Measurements from ENCODE around the gene MRM1.

The MRM1 gene

DNA sequence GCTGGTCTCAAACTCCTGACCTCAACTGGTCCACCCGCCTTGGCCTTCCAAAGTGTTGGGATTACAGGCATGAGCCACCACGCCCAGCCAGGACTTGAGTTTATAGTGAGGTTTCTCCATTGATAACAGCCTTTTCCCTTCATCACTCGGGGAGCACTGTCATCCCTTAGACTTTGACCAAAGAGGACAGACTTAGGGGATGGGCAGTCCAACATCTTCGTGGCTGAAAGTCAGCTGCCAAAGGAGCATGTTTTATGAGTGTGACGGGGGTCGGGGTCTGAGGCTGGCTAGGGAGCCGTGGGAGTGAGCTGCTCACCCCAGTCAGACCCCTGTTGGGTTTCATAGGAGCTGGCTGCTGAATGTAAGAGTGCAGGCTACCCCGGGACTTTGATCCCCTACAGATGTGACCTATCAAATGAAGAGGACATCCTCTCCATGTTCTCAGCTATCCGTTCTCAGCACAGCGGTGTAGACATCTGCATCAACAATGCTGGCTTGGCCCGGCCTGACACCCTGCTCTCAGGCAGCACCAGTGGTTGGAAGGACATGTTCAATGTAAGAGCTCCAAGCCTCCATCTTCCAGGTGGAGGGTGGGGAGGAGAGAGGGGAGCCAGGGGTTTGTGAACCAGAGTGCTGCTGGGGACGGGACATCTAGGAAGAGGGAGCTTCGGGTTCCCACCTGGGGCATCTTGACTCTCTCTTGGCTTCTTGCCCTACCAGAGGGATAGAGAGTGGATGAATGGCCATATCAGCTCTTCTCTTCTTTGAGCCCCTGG is 6.6 kb upstream of the MRM1 start:
- no peak for DNase-seq (ENCODE audit: low read depth, low spot score)
- Histone ChIP-seq H3K27me3 (ENCODE audit: insufficient read depth, insufficient read length) (no peaks in the 10 kb centered on the region), H3K36me3 (ENCODE audit: insufficient read depth, insufficient read length, low read length) (peaks cover 44% of the 10 kb centered on the region), H3K9me3 (ENCODE audit: insufficient read depth, low read length) (no peaks in the 10 kb centered on the region), H3K4me1 (ENCODE audit: insufficient read depth, insufficient read length) (peaks cover 8% of the 10 kb centered on the region), H3K9ac (ENCODE audit: insufficient read length, low read depth) (no peak overlapping the region), H3K4me3 (ENCODE audit: insufficient read length, low read depth) (no peak overlapping the region)
- TF ChIP-seq SUZ12 (IDR thresholded peaks at IDR 0.05; ENCODE audit: extremely low read depth, insufficient read depth, insufficient read length) (no peak), ZNF274 (IDR thresholded peaks at IDR 0.05; ENCODE audit: low read depth, low read length) (no peak), YY1 (IDR thresholded peaks at IDR 0.05; ENCODE audit: insufficient read depth, insufficient read length) (no peak)

DNA sequence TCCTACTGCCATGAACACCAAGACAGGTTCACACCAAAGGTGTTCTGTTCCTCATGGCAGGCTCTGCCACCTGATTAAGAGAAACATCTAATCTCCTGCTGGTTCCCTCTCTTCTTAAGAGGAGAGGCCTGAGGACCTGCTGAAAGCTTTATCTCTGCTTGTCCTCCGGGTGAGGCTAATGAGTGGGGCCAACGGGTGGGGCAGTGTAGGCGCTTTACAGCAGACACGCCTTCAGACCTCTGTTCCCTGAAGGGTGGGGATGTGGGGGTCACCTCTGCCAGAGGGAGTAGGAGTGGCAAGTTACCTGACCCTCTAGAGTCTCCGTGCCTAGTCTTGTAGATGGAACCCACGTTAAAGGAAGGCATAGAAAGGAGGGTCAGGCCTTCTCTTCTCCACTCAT is 4.2 kb upstream of the MRM1 start:
- H3K36me3 ChIP-seq (ENCODE audit: insufficient read depth, insufficient read length, low read length) = peaks cover 45% of the 10 kb centered on the region
- no peak overlapping the region for H3K4me3 ChIP-seq (ENCODE audit: insufficient read length, low read depth)
- no peaks in the 10 kb centered on the region for H3K9me3 ChIP-seq (ENCODE audit: insufficient read depth, low read length)
- no peaks in the 10 kb centered on the region for H3K27me3 ChIP-seq (ENCODE audit: insufficient read depth, insufficient read length)
- no peak overlapping the region for H3K9ac ChIP-seq (ENCODE audit: insufficient read length, low read depth)
- no peak for TF ChIP-seq SUZ12 (IDR thresholded peaks at IDR 0.05; ENCODE audit: extremely low read depth, insufficient read depth, insufficient read length)
- no peak for DNase-seq (ENCODE audit: low read depth, low spot score)
- peaks cover 13% of the 10 kb centered on the region for H3K4me1 ChIP-seq (ENCODE audit: insufficient read depth, insufficient read length)

DNA sequence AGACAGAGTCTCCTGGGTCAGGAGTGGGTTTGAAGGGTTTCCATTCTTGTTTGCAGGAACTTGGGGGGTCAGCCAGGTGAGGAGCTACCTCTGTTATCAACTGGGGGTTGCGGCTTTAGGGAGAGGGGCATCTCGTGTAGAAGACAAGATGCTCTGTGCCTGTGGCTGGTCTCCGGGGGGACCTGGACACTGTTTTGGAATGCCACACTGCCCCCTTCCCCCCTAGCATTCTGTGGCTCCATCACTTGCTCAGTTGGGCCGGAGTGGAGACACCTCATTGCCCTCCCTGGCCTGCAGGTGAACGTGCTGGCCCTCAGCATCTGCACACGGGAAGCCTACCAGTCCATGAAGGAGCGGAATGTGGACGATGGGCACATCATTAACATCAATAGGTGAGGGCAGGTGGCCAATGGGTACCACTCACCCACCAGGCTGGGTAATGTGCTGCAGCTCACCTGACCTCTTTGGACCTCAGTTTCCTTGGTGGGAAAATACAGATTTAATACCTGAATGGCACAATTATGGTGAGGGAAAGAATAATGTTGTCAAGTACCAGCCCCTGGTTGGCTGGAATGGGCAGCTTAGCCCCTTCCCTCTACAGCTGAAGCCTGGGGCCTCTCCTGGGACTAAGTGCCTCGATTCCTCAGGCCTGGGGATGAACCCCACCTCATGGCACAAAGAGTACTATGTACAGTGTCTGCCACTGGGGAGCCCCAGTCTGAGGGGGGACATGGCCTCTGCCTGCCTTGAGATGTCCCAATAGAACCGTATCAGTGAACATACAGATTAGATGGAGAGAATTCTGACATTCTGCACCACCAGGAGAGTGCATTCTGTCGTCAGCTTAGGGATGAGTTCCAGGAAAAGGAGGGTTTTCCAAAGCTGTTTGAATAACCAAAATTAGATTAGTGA is 3.3 kb upstream of the MRM1 start:
- Histone ChIP-seq H3K4me3 (ENCODE audit: insufficient read length, low read depth) (no peak overlapping the region), H3K36me3 (ENCODE audit: insufficient read depth, insufficient read length, low read length) (peaks cover 45% of the 10 kb centered on the region)

DNA sequence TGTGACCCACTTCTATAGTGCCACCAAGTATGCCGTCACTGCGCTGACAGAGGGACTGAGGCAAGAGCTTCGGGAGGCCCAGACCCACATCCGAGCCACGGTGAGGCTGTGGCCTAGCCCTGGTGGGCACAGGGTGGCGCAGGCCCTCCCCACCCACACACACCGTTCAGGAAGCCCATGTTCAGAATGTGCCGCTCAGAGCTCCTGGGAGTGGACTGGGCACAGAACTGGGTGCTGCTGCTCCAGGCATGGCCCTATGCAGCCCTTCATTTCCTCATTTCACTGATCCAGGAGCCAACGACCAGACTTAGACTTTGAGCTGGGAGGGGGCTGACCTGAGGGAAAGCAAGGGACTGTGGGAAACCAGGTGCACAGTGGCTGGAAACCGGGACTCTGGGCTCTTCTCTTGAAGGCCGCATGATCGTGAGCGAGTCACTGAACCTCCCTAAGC is 2.4 kb upstream of the MRM1 start:
- H3K27me3 ChIP-seq (ENCODE audit: insufficient read depth, insufficient read length) = no peaks in the 10 kb centered on the region
- no peak for TF ChIP-seq ZNF274 (IDR thresholded peaks at IDR 0.05; ENCODE audit: low read depth, low read length)
- TF ChIP-seq SUZ12 (IDR thresholded peaks at IDR 0.05; ENCODE audit: extremely low read depth, insufficient read depth, insufficient read length) = no peak
- no peak for TF ChIP-seq YY1 (IDR thresholded peaks at IDR 0.05; ENCODE audit: insufficient read depth, insufficient read length)
- H3K36me3 ChIP-seq (ENCODE audit: insufficient read depth, insufficient read length, low read length) = peaks cover 49% of the 10 kb centered on the region
- H3K4me1 ChIP-seq (ENCODE audit: insufficient read depth, insufficient read length) = peaks cover 7% of the 10 kb centered on the region
- H3K9me3 ChIP-seq (ENCODE audit: insufficient read depth, low read length) = no peaks in the 10 kb centered on the region
- no peak overlapping the region for H3K9ac ChIP-seq (ENCODE audit: insufficient read length, low read depth)
- DNase-seq (ENCODE audit: low read depth, low spot score) = no peak
- H3K4me3 ChIP-seq (ENCODE audit: insufficient read length, low read depth) = no peak overlapping the region

More for the DNA sequence above, 3.3 kb upstream of the MRM1 start:
- Histone ChIP-seq H3K4me1 (ENCODE audit: insufficient read depth, insufficient read length) (peaks cover 10% of the 10 kb centered on the region), H3K9me3 (ENCODE audit: insufficient read depth, low read length) (no peaks in the 10 kb centered on the region), H3K9ac (ENCODE audit: insufficient read length, low read depth) (no peak overlapping the region), H3K27me3 (ENCODE audit: insufficient read depth, insufficient read length) (no peaks in the 10 kb centered on the region)
- DNase-seq (ENCODE audit: low read depth, low spot score) = no peak
- TF ChIP-seq SUZ12 (IDR thresholded peaks at IDR 0.05; ENCODE audit: extremely low read depth, insufficient read depth, insufficient read length) (no peak), YY1 (IDR thresholded peaks at IDR 0.05; ENCODE audit: insufficient read depth, insufficient read length) (no peak), ZNF274 (IDR thresholded peaks at IDR 0.05; ENCODE audit: low read depth, low read length) (no peak)

DNA sequence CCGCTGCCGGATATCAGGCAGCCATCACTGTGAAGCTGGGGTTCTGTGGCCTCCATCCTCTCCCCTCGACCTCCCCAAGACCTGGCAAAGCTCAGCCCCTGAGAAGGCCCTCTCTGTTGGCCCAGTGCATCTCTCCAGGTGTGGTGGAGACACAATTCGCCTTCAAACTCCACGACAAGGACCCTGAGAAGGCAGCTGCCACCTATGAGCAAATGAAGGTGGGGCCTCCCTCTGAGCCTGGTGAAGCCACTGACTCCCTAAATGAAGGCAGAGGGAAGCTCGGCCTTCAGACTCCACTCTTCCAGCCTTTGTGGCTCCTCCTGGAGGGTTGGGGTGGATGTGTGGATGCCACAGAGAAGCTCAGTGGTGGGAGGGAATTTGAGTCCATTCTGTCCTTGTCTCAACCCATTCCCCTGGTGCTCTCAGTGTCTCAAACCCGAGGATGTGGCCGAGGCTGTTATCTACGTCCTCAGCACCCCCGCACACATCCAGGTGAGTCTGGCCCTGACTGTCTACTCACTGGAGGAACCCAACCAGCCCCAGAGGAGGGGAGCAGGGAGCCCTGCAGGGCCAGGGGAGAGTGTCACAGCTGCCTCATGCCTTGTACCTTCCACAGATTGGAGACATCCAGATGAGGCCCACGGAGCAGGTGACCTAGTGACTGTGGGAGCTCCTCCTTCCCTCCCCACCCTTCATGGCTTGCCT is 1.7 kb upstream of the MRM1 start:
- Histone ChIP-seq H3K9ac (ENCODE audit: insufficient read length, low read depth) (no peak overlapping the region), H3K27me3 (ENCODE audit: insufficient read depth, insufficient read length) (no peaks in the 10 kb centered on the region), H3K9me3 (ENCODE audit: insufficient read depth, low read length) (no peaks in the 10 kb centered on the region), H3K36me3 (ENCODE audit: insufficient read depth, insufficient read length, low read length) (peaks cover 50% of the 10 kb centered on the region), H3K4me1 (ENCODE audit: insufficient read depth, insufficient read length) (peaks cover 8% of the 10 kb centered on the region), H3K4me3 (ENCODE audit: insufficient read length, low read depth) (no peak overlapping the region)
- DNase-seq (ENCODE audit: low read depth, low spot score) = no peak
- no peak for TF ChIP-seq YY1 (IDR thresholded peaks at IDR 0.05; ENCODE audit: insufficient read depth, insufficient read length)
- TF ChIP-seq SUZ12 (IDR thresholded peaks at IDR 0.05; ENCODE audit: extremely low read depth, insufficient read depth, insufficient read length) = no peak
- no peak for TF ChIP-seq ZNF274 (IDR thresholded peaks at IDR 0.05; ENCODE audit: low read depth, low read length)

DNA sequence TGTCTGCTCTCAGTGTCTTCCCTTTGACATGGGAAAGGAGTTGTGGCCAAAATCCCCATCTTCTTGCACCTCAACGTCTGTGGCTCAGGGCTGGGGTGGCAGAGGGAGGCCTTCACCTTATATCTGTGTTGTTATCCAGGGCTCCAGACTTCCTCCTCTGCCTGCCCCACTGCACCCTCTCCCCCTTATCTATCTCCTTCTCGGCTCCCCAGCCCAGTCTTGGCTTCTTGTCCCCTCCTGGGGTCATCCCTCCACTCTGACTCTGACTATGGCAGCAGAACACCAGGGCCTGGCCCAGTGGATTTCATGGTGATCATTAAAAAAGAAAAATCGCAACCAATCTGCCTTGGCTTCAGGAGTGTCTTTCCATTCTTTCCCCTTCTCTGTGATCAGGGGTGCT is 918 bp upstream of the MRM1 start:
- peak overlapping the region; percentile 99 for H3K9ac ChIP-seq (ENCODE audit: insufficient read length, low read depth)
- H3K4me1 ChIP-seq (ENCODE audit: insufficient read depth, insufficient read length) = peaks cover 8% of the 10 kb centered on the region
- H3K27me3 ChIP-seq (ENCODE audit: insufficient read depth, insufficient read length) = no peaks in the 10 kb centered on the region
- TF ChIP-seq SUZ12 (IDR thresholded peaks at IDR 0.05; ENCODE audit: extremely low read depth, insufficient read depth, insufficient read length) (no peak), YY1 (IDR thresholded peaks at IDR 0.05; ENCODE audit: insufficient read depth, insufficient read length) (no peak)
- H3K4me3 ChIP-seq (ENCODE audit: insufficient read length, low read depth) = peak overlapping the region; percentile 91
- DNase-seq (ENCODE audit: low read depth, low spot score) = no peak
- peaks cover 45% of the 10 kb centered on the region for H3K36me3 ChIP-seq (ENCODE audit: insufficient read depth, insufficient read length, low read length)
- H3K9me3 ChIP-seq (ENCODE audit: insufficient read depth, low read length) = no peaks in the 10 kb centered on the region

DNA sequence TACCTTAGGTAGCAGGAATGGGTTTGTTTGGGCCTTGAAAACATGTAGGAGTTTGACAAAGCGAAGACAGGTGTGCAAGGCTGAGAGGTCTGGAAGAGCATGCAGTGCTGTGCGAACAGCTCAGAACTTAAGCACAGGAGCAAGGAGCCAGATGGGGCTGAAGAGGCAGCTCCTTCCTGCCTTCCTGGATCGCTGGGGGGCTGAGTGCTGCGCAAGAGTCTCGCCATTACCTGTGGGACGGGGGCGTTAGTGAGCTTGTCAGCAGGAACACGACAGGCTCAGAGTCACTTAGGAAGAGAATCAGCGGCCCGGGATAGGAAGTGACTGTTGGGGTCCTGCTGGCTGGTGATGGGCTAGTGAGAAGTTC is 464 bp upstream of the MRM1 start:
- H3K4me1 ChIP-seq (ENCODE audit: insufficient read depth, insufficient read length) = peaks cover 8% of the 10 kb centered on the region
- TF ChIP-seq YY1 (IDR thresholded peaks at IDR 0.05; ENCODE audit: insufficient read depth, insufficient read length) = no peak
- no peak for TF ChIP-seq ZNF274 (IDR thresholded peaks at IDR 0.05; ENCODE audit: low read depth, low read length)
- no peak for TF ChIP-seq SUZ12 (IDR thresholded peaks at IDR 0.05; ENCODE audit: extremely low read depth, insufficient read depth, insufficient read length)
- H3K36me3 ChIP-seq (ENCODE audit: insufficient read depth, insufficient read length, low read length) = peaks cover 40% of the 10 kb centered on the region
- no peaks in the 10 kb centered on the region for H3K27me3 ChIP-seq (ENCODE audit: insufficient read depth, insufficient read length)
- DNase-seq (ENCODE audit: low read depth, low spot score) = peak; percentile 36
- H3K9ac ChIP-seq (ENCODE audit: insufficient read length, low read depth) = peak overlapping the region; percentile 99
- peak overlapping the region; percentile 91 for H3K4me3 ChIP-seq (ENCODE audit: insufficient read length, low read depth)
- no peaks in the 10 kb centered on the region for H3K9me3 ChIP-seq (ENCODE audit: insufficient read depth, low read length)

Data from NT2/D1 (cell line).